H1 (cell line): ENCODE data around the gene CXCL11.

ENCODE experiments used
- ATF2 ChIP-seq: IDR thresholded peaks from 2 replicates; pipeline ENCODE4 v1.6.1; 2012; ENCODE audit warnings: low read length, inconsistent platforms
- CHD1 ChIP-seq: IDR thresholded peaks from 2 replicates; pipeline ENCODE4 v1.6.1; 2012; ENCODE audit warnings: low read depth, low read length, improper control_type of control experiment
- EP300 ChIP-seq, 2 experiments: IDR thresholded peaks; 1 replicate in 1 of 2; 2 replicates in 1 of 2; pipeline ENCODE4 v1.6.1; 2011 to 2012; ENCODE audit warnings: low read depth in 2 of 2, low read length in 2 of 2, mild to moderate bottlenecking in 2 of 2, borderline replicate concordance in 1 of 2, inconsistent platforms in 1 of 2, moderate library complexity in 1 of 2
- EZH2 ChIP-seq: fragments of 200-600 bp; sonication (generic); IDR thresholded peaks from 2 replicates; pipeline ENCODE4 v1.7.1; 2012; ENCODE audit warnings: low read depth, mild to moderate bottlenecking, moderate library complexity, low read length, inconsistent platforms; ENCODE audit not compliant: severe bottlenecking
- MAX ChIP-seq: IDR thresholded peaks from 2 replicates; pipeline ENCODE4 v1.6.1; 2012; ENCODE audit warnings: inconsistent platforms
- POLR2A ChIP-seq, 2 experiments: IDR thresholded peaks; 1 replicate in 1 of 2; 2 replicates in 1 of 2; pipeline ENCODE4 v1.6.1; 2011; ENCODE audit warnings: low read depth in 2 of 2, low read length in 2 of 2, mild to moderate bottlenecking in 2 of 2; ENCODE audit errors: control extremely low read depth in 1 of 2
- RFX5 ChIP-seq: IDR thresholded peaks from 2 replicates; pipeline ENCODE4 v1.6.1; 2011; ENCODE audit warnings: low read depth, low read length, improper control_type of control experiment, borderline replicate concordance
- SP1 ChIP-seq: IDR thresholded peaks from 2 replicates; pipeline ENCODE4 v1.6.1; 2011; ENCODE audit warnings: low read depth, low read length
- SUZ12 ChIP-seq: fragments of 200-600 bp; sonication (generic); IDR thresholded peaks from 2 replicates; pipeline ENCODE4 v1.6.1; 2012; ENCODE audit warnings: mild to moderate bottlenecking, inconsistent platforms, low read length, moderate library complexity, mixed read lengths
- TAF1 ChIP-seq: IDR thresholded peaks from 2 replicates; pipeline ENCODE4 v1.6.1; 2011; ENCODE audit warnings: mild to moderate bottlenecking, low read depth, low read length
- TF ChIP-seq, protein P1 (sequence below), 3 experiments: IDR thresholded peaks; 1 replicate in 2 of 3; 2 replicates in 1 of 3; pipeline versions ENCODE4 v1.5.1 to v1.6.1; 2011; ENCODE audit warnings: low read length in 3 of 3, mild to moderate bottlenecking in 3 of 3, inconsistent platforms in 2 of 3, low read depth in 1 of 3, moderate library complexity in 1 of 3; ENCODE audit not compliant: insufficient read depth in 1 of 3; ENCODE audit errors: control extremely low read depth in 1 of 3
- TF ChIP-seq, protein P2 (sequence below): IDR thresholded peaks from 2 replicates; pipeline ENCODE4 v1.6.1; 2011; ENCODE audit warnings: low read depth, mild to moderate bottlenecking, low read length; ENCODE audit not compliant: insufficient read depth
- TF ChIP-seq, protein P3 (sequence below): IDR thresholded peaks from 2 replicates; pipeline ENCODE4 v1.6.1; 2011; ENCODE audit warnings: low read length, improper control_type of control experiment

DNA sequence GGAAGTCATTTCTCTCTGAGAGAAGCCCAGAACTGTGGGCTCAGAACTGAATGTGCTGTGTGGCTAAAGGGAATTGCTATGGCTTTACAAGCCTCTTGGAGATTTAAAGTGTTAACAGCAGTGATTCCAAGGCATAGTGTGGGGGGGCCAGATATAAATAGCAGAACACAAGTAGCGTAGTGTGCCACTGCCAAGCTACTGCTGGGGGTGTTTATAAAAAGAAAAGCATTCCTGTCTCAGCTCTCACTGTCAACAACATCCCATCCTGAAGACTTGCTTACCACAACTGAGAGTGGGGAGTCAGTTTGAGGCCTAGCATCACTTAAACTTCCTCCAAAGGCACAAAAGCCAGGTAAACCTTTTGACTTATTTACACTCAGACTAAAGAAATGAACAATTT lies 38.6 kb upstream of the CXCL11 start, which contains the start of gene ART3:
- TF ChIP-seq, protein P1, sequence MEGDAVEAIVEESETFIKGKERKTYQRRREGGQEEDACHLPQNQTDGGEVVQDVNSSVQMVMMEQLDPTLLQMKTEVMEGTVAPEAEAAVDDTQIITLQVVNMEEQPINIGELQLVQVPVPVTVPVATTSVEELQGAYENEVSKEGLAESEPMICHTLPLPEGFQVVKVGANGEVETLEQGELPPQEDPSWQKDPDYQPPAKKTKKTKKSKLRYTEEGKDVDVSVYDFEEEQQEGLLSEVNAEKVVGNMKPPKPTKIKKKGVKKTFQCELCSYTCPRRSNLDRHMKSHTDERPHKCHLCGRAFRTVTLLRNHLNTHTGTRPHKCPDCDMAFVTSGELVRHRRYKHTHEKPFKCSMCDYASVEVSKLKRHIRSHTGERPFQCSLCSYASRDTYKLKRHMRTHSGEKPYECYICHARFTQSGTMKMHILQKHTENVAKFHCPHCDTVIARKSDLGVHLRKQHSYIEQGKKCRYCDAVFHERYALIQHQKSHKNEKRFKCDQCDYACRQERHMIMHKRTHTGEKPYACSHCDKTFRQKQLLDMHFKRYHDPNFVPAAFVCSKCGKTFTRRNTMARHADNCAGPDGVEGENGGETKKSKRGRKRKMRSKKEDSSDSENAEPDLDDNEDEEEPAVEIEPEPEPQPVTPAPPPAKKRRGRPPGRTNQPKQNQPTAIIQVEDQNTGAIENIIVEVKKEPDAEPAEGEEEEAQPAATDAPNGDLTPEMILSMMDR (IDR thresholded peaks at IDR 0.05; ENCODE audit: control extremely low read depth in 1 of 3, insufficient read depth in 1 of 3, low read depth in 1 of 3, low read length in 3 of 3), result no peak
- TF ChIP-seq MAX (no peak), ATF2 (no peak), SP1 (no peak), POLR2A (IDR thresholded peaks at IDR 0.05; ENCODE audit: control extremely low read depth in 1 of 2, low read depth in 2 of 2, low read length in 2 of 2) (no peak), RFX5 (no peak), EP300 (IDR thresholded peaks at IDR 0.05; ENCODE audit: borderline replicate concordance in 1 of 2, low read depth in 2 of 2, low read length in 2 of 2) (no peak), CHD1 (no peak), EZH2 (no peak), SUZ12 (no peak), TAF1 (no peak)
- TF ChIP-seq, protein P2, sequence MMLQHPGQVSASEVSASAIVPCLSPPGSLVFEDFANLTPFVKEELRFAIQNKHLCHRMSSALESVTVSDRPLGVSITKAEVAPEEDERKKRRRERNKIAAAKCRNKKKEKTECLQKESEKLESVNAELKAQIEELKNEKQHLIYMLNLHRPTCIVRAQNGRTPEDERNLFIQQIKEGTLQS, result no peak
- TF ChIP-seq, protein P3, sequence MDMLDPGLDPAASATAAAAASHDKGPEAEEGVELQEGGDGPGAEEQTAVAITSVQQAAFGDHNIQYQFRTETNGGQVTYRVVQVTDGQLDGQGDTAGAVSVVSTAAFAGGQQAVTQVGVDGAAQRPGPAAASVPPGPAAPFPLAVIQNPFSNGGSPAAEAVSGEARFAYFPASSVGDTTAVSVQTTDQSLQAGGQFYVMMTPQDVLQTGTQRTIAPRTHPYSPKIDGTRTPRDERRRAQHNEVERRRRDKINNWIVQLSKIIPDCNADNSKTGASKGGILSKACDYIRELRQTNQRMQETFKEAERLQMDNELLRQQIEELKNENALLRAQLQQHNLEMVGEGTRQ, result no peak
